ENCODE data around the gene KCNJ12. TPM values are rescaled to one million over a fixed set of nuclear protein-coding genes. Genes with fewer than 3 reads are reported as not detected.
"Not testable (repeated sequence)": the region's sequence is repeated elsewhere in the genome, so short reads cannot be mapped to it uniquely, and the experiment has no call there.

KCNJ12 gene
- total RNA-seq: not detected

DNA sequence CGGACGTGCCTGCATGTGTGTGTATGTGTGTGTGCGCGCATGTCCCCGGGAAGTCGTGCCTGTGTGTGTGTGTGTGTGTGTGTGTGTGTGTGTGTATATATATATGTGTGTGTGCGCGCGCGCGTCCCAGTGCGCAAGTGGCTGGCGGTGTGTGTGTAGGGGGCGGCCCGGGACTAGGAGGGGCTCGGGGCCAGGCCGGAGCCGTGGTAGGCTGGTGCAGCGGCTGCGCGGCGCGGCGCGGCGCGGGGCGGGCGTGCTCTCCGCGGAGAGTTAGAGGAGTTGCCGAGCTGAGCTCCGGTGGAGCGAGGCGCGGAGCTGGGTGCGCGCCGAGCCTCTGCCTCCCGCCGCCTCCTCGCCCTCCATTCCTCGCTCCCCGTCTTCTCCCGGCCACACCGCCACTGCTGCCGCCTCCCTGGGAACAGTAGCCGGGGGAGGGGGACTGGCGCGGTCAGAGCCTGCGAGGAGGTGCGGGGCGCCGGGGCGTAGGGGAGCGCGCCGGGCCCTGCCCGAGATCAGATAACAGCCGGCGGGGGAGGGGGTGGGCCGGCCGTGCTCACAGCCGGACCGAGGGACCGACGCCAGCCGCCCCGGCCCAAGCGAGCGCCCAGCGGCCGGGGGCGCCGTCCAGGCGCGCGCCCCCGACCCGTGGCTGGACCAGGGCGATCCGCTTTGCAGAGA, at the start of gene KCNJ12:
TSS of gene KCNJ12 (plus strand) at position 277 of the 678 bp plus-strand sequence. CDS start 38,986 bp downstream, outside the sequence.
- DNase-seq: no peak

DNA sequence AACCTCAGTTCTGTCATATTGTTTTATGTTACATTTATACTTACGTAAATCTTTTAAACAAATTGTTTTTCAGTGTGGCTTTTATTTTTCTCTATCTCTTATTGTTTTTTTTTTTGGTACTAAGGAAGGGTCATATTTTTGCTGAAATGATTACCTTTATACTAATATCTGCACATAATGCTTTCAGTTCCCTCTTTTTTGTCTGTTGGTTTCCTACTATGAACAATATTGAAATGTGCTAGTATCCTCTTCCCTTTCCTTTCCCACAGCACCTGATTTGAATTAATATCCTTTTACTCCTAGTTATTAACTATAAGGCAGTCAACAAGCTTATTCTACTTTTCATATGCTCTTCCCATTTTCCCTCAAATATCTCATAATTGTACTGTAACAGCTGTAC, 48.2 kb upstream of the KCNJ12 start:
- DNase-seq: not testable (repeated sequence)

DNA sequence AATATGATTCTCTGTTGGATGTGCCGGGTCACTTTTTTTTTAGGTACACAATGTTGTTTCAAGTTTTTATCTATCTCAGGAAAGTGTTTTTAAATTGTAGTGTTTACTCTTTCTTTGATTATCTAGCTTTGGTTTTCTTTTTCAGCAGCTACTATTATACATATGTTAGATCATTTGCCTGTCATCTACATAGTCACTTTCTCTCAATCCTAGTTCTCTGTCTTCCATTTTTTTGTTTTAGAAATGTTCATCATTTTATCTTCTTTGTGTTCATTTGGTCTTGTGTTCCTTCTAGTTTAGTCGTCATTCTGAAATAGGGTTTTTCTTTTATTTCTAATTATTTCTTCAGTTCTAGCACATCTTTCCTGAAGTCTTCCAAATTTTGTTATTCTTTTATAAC, 47.4 kb upstream of the KCNJ12 start:
- DNase-seq: not testable (repeated sequence)

DNA sequence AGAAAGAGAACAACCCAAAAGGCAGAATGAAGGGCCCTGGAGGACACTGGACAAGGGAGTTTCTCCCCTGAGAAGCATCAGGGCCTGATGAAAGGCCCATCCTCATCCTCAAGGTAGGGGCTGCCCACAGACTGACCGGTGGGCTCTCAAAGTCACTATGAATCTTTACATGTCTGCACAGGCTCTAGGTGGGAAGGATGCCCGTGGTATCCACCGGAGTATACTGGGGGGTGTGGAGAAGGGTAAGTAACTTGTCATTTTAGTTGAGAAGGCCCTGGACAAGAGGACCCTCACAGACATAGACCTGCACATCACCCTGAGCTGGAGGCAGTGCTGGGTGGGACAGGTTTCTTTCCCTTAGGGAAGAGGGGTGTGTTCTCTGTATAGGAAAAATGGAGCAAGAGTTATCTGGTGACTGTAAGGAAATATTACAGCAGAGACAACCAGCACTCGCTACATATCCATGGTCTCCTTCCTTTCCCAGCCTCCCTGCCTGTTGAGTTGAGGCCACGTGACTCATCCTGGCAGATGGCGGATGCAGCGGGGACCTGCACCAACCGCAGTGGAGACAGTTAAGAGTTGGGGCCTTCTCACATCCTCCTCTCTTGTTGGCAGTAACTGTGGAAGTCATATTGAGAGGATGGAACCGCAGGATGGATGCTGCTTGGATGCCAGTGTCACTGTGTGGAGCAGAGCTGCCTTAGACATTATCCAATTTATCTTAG, 45.6 kb upstream of the KCNJ12 start:
- no peak for DNase-seq

DNA sequence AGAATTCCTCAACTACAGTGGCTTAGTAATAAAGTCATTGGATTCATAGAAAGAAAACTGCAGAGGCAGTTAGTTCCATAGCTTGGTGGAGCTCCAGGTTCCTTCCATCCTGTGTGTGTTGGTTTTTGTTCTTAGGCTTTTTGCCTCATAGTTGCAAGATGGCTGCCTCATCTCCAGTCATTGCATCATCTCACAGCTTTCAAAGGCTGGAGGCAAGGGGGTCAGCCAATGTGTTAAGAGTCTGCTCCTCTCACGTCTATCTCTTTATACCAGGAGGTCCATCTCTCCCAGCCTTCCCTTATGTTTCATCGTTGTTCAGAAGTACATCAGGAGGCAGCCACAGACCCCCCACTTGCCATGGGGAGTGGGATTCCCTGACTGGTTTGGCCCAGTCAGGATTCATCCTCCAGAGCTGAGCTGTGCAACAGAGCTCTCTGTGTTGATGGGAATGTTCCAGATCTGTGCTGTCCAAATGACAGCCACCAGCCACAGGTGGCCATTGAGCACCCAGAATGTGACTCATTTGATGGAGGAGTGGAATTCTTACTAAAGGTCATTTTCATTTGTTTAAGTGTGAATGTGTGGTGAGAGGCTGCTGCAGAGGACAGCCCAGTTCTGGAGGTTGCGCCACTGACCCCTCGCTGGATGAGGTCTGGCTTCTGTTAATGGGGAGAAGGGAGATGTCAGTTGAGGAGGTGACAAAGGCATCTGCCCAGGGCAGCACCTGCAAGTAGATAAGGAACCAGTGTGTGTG, 39.4 kb upstream of the KCNJ12 start:
- not testable (repeated sequence) for DNase-seq

DNA sequence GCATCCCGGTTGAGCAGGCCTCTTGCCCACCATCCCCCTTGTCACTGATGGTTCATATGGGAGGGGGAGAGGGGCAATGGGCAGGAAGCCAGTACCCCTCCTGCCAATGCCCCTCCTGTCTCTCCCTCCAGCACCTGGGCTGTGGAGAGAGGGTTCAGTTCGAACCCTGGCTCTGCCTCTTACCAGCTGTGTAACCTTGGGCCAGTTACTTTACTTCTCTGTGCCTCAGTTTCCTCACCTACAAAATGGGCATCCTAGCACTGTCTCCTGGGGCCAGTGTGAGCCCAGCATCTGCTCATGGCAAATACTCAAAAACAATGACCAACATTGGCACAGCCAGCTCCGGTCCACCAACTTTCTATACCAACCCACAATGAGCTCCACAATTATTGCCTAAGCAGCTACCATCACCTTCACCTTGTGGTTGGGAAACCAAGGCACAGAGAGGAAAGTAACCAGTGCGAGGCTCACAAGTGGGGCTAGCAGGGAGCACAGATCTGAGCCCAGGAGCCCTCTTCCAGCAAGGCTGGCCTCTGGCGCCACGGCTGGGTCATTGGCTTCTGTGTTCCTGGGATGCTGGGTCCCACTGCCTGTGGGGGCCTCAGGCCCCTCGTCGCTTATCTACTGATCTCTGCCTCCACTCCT, 38.1 kb upstream of the KCNJ12 start:
- DNase-seq: not testable (repeated sequence)

DNA sequence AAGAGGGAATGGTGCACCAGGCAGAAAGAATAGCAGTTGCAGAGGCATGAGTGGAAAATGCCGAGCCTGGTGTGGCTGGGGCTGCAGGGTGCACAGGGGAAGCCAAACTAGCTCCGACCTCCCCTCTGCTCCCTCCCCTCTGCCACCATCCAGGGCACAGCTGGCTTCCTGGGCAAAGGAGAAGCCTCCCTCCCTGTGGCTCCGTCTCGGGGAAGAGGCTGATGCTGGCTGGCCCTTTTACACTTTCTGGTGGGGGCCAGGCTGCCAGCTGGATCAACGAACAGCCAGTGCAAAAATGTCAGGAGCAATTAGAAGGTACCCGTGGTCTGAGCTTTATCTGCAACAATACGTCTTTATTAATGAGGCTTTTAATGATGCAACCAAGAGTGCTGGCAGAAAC, 37.1 kb upstream of the KCNJ12 start:
- DNase-seq: no peak

DNA sequence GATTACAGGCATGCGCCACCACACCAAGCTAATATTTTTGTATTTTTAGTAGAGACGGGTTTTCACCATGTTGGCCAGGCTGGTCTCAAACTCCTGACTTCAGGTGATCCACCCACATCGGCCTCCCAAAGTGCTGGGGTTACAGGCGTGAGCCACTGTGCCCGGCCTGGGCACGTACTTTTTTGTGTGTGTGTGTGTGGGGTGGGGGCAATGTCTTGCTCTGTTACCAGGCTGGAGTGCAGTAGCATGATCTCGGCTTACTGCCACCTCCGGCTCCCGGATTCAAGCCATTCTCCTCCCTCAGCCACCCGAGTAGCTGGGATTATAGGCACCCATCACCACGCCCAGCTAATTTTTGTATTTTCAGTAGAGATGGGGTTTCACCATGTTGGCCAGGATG, 36.6 kb upstream of the KCNJ12 start:
- DNase-seq: not testable (repeated sequence)

DNA sequence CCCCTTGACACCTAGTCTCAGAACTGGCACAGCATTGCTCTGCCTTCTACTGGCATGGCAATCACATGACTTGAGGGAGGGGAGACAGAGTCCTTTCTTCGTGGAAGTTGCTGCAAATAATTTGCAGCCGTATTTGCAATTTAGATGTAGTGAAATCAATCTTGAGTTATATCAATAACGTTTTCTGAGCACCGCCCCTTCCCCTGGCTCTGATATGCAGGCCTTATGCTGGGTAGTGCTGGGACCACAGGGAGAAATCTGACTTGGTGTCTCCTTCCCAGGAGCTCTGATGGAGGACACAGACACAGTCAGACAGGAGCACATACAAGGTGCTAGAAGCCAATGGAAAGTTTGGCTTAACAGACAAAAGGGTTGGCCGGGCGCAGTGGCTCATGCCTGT, 35.8 kb upstream of the KCNJ12 start:
- not testable (repeated sequence) for DNase-seq

DNA sequence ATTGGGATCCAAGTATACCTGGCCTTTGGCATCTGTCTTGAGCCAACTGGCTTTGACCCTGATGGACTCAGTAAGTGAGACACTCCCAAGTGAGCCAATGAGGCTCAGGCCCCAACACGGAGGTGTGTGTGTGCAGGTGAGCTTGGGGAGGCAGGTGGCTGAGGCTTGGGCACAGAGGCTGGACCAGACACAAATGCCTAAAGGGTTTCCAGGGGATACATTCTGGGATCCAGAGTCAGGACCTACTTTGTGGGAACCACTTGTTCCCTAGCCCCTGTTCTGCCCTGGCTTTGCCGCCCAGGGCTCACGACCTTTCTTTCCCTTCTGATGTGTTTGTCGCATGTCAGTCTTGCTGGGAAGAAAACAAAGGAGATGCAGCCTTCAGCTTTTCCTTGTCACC, 34.9 kb upstream of the KCNJ12 start:
- DNase-seq: not testable (repeated sequence)

DNA sequence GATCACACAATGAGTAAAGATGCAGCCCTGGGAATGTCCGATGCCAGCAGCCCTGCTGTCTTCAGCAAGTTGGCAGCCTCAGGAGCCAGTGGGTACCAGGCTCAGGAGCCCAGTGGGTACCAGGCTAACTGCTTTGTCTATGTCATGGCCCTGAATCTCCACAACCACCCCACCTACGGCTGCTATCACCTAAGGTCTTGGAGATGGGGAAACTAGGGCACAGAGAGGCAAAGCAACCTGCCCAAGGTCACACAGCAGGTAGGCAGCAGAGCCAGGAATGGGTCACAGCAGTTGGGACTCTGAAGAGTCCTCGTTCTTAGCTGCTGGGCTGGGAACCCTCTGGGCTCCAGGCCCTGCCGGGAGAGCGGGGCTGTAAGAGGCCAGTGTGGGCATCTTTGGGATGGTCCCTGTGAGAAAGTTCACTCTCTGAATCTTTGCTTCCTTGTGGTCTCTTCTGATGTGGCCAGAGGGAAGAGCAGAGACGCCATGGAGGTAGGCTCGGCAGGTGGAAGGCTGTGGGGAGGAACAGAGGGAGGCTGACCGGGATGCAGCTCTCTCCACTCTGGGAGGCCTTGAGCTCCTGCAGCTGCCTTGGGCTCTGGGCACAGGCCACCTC, 34.1 kb upstream of the KCNJ12 start:
- not testable (repeated sequence) for DNase-seq

DNA sequence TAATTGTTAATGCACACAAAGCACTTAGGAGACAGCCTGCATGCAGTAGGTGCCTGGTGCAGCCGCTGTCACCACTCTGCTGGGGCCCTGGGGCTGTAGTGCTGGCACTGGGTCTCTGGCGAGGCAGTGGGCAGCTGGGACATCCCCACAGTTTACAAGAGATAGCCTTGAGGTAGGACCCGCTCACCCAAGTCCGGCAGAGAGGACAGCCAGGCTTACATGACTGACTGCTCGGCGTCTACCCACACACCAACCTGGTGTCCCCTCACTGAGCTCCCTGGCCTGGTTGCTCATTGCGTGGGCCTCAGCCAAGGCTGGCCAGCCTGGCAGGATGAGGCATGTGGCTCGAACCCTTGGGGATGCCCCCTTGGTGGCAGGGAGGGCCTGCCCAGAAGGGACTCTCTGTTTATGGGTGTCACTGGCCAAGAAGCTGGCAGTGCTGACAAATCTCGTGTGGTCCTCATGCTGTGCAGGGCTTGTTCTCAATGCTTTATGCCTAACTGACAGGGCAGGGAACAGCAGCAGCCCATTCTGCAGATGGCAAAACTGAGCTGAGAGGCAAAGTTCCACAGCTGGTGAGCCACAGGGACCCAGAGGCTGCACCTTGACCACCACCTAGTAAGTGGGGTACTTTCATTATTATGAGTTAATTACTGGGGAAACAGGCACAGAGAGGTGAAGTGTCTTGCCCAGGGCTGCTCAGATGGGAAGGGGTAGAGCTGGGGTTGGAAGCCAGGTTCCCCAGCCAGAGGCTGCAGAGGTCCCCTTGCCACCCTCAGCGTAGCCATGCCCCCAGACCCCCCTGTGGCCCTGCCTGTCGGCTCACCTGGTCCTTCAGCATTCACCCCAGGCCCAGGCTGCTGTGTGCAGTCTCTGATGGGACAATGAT, 32.9 kb upstream of the KCNJ12 start:
- not testable (repeated sequence) for DNase-seq

DNA sequence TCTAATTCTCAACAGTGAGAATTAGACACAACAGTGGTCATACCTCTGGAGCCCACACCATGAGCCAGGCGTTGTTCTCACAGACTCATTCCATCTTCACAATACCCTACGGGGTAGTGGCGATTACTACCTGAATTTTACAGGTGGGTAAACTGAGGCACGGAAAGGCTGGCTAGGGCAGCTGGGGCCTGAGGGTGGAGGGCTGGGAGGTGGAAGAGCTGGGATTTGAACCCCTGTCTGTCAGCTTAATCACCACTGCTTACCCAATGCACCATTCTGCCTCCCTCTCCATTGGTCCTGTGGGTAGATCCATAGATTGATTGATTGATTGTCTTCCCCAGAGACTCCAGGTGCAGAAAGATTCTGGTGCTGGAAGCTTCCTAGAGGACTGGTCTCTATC, 31.4 kb upstream of the KCNJ12 start:
- not testable (repeated sequence) for DNase-seq

DNA sequence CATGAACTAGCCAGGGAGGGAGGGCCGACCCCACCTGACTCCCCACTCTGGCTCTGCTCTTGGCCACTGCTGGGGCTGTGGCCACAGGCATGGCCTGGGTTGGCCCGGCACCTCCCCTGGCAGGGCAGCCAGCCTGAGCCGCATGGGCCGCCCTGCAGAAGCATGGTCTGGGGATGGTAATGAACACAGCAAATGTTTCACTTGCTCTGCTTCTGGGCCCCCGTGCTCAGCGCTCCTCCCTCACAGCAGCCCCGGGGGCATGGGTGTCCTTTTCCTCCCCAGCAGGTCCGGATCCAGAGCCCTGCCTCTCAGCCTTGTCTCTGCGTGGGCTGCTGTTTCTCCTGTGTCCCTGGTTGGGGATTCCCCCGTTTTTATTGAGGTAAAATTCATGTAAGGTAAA, 30.9 kb upstream of the KCNJ12 start:
- no peak for DNase-seq

DNA sequence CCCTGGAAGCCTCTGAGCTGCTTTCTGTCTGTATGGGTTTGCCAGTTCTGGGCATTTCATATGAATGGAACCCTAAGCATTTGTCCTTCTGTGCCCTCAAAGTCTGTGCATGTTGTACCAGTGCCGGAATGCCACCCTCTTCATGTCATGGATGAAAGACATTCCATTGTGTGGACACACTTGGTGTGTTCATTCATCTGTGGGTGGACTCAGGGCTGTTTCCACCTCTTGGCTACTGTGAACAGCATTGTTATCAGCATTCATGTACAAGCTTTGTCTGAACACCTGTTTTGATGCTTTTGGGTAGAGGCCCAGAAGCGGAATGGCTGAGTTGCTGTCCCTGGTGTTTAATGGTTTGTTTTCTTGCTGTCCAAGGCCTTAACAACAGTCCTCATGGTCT, 30.1 kb upstream of the KCNJ12 start:
- DNase-seq: not testable (repeated sequence)

DNA sequence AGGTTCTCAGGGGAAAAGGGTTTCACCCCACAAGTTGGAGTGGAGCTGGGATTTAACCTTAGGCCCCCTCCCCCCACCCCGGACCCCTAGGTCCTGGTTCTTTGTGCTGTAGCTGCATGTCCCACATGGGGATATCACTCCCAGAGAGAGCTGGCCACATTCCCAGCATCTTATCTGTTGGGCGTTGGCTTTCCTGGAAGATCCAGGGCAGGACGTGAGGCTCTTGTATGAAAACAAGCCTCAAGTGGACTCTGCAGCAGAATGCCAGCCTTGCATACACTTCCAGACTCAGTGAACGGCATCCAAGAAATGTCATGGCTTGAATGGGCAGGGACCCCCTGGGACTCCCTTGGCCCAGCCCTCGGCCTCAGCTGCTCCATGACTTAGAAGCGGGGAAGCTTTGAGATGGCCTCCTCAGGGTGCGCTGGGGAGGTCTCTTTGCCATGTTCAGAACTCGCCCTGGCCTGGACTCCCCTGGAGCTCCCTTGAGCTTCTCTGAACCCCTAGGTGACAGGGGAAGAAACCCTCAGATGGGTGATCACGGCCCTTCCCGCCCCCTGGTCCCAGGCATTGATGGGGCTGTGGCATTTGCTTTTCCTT, 29.4 kb upstream of the KCNJ12 start:
- DNase-seq: not testable (repeated sequence)

DNA sequence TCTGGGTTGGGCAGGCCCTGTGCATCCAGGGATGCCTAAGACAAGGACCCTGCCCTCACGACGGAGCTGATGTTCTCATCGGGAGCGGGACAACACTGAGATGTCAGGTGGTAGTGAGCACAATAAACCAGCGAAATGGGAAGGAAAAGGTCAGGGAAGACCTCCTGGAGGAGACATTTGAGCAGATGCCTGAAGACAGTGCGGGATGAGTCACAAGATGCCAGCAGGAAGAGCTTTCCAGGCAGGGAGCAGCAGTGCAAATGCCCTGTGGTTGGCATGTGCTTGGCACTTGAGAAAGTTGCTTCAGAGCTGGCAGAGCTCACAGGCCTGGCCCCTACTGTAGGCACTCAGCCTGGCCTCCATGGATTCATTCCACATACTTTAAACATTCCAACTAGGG, 28.5 kb upstream of the KCNJ12 start:
- not testable (repeated sequence) for DNase-seq

DNA sequence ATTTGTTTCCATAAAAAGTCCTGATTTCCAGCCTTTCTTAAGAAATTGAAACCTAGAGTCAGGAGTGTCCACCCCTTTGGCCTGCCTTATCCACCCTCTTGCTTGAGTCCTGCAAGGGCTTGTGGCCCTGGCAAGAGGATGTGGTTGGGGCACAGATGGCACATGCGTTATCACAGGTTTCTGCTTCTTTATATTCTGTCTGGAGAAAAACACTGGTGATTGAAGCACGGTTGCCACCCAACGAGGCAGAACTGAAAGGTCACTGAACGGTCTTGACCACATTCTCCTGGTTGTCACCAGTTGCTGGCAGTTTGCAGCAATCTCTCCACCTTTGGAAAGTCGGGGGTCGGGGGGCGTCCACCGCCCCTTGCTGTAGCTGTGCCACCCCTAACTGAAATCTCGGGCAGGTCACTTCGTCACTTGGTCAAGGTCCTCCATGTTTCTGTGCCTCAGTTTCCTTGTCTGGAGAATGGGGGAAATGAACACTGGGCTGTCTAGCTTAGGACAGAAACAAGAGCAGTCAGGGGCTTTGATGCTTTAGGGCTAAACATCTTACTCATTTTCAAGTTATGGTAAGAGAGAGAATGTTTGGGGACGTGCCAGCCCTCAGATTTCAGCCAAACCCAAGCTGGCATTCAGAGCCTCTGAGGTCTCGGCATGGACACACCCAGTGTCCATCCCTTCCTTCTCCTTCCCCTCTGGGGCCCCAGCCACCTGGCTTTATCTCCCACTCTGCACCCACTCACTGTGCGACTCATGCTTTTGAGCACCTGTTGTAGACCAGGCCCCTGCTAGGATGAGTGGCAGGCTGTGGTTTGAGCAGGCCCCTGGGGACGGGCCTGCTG, 27.9 kb upstream of the KCNJ12 start:
- not testable (repeated sequence) for DNase-seq

DNA sequence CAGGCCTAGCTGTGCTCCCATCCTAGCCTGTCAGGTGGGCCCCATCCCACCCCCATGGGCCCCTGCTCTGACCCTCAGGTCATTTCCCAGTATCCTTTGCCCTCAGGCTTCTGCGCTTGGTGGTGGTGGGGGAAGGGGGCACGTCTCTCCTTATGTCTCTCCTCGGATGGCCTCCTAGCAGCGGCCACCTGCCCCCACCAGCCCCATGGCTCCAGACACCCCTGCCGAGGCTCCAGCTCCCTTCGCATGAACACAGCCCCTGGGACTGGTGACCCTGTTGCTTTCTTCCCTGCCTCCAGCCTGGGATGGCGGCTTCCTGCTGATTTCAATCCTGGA, 27.3 kb upstream of the KCNJ12 start:
- DNase-seq: not testable (repeated sequence)

DNA sequence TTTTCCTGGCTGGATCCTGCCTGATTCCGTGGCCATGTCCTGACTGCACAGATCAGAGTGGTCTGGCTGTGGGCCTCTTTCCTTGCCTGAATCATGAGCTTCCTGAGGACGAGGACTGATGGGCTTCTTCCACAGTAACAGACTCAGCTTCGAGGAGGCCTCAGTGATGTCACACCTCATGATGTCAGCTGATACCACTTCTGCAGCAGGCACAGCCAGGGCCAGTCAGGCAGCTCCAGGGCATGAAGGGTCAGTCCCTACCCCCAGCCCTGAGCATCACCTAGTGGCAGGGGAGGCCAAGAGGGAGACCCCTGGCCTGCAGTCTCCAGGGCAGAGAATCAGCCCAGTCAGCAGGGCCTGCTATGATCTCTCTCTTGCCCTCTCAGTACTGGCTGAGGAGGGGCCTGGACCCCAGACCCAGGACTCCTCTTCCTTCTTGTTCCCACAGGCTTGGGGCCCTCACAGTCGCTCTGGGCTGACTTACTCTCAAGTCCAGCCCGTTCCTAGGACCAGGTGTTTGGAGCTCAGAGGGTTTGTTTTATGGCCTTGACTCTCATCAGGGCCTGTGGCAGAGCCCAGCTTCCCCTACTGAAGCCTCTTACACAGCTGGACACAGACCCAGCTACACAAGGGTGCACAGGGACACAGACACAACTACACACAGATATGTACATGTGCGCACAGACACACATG, 26.7 kb upstream of the KCNJ12 start:
- not testable (repeated sequence) for DNase-seq
